Fibroblast of skin of abdomen (primary cell): ENCODE measurements around the gene RER1.

Experiments used
- DNase-seq: peaks from one replicate; pipeline ENCODE4 v3.0.0-alpha.2; 2013

The RER1 gene

DNA sequence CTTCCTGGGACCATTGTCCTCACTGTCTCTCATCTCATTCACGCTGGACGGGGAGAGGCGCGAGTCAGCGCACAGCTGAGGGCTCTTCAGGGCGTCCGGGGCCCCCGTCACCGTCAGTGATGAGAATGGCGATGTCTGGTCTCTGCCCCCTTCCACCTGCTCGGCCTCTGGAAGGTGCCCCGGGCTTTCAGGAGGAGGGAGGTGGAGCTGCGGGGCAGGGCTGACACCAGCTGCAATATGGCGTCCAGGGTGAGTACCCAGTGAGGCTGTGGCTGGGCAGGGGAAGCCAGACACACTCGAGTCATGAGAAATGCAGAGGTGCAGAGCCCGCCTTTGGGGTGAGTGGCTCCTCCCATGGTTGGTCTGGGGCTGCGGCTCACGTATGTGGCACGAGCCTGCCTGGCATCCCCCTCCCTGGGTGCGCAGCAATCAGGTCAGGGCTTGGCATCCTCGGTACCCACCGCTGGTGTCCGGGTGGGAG is 15.3 kb upstream of the RER1 start:
- no peak for DNase-seq

DNA sequence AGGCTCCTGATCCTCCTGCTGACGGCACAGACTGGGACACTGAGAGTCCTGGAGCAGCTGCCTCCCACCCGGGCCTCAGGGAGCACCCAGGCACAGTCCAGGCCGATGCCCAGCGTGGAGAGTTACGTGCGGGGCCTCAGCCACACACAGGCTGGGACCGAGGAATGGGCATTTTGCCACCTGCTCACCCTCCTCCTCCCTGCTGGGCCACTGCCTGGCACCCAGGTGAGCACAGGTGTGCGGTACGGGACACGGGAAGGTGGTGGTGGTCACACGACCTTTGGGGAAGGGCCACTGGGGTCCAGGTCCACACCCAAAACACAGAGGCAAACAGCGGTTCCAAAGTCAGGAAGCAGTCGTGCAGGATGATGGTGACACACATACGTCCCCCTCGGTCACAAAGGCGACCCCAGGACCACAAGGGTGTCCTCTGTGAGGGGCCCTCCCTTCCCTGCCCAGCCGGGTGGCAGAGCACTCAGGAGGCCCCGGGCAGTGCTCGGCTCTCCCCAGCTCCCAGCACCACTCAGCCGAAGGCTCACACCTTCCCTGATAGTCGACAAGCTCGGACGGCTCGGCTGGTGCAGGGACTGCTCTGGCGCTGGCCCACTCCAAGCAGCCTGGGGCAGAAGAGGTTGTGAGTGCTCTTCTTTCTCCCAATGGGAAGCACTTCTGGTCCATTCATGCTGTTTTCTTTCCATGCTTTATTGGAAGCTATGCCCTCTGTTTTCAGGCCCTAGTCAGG is 14.5 kb upstream of the RER1 start:
- no peak for DNase-seq

DNA sequence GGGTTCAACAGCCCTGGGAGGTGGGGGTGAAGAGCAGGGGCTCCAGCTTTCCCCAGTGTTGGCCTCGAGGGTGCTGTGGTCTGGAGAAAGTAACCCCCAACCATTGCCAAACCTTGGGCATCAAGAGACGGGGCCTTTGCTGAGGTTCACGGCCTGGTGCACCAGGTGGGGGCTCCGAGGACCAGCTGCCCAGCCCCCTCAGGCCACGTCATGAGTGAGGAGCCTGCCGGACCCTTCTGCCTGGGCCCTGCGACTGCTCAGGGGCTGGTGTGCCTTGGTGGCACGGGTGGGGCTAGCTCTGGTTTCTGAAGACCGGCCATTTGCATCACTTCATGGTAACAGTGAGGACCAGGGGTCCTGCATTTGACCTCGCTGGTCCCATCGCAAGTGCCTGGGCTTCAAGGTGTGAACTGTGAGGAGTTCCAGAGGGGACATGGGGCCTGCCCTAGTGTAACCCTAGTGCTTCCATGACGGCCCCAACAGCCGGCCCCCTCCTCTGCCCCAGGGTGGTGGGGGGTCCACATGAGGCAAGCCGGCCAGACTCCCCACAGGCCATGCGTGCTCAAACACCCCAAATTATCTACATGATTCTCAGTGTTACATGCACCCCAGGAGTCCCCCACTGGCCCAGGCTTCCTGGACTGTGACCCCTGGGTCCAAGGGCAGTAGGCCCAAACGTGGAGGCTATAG is 13.7 kb upstream of the RER1 start:
- DNase-seq = no peak

DNA sequence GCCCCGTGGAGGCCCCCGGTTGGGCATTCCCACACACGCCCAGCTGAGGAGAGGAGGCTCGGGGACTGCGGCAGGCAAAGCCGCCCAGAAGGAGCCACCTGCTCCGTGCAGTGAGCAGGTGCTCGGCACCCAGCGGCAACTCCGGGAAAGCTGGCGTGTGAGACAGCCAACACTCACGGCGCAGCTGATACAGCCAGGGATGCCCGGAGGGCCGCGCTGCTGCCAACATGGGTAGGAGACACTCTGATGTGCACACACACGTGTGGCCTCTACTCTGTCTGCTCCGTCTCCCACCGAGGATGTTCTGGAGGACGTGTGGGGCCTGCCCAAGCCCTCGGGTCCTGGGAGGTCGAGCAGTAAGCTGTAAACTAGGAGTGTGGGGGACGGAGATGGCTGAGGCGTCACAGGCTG is 13.2 kb upstream of the RER1 start:
- DNase-seq = no peak

DNA sequence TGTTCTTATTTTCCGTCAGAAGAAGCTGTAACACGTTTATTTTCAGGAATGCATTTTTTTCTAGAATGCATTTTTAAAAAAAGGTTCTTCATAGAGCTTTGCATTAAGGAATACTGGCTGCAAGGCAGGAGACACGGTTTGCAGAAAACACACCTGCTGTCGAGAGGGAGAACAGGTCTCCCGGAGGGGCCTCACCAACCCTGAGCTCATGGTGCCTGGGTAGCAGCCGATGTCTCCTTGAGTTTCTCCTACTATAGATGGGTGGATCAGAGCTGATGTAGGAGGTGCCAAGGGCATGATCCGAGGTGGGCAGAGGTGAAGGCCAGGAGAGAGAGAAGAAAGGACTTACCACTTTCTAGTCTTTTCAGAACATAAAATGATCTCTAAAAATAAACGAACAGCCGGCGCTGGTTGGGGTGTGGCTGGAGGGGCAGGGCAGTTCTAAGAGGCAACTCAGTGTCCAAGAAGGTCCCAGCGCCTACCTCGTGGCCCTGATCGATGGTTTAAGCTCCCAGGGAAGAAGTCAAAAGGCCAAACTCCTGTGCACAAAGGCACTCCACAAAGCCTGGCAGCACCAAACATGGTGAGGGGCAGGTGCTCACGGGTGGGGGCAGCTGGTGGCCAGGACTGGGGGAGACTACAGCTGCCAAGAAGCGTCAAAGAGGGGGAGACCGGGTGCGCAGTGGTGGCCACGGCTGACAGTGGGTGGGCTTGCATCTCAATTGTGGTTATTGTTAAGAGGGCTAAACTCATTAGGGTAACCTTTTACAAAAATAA is 12.5 kb upstream of the RER1 start:
- no peak for DNase-seq

DNA sequence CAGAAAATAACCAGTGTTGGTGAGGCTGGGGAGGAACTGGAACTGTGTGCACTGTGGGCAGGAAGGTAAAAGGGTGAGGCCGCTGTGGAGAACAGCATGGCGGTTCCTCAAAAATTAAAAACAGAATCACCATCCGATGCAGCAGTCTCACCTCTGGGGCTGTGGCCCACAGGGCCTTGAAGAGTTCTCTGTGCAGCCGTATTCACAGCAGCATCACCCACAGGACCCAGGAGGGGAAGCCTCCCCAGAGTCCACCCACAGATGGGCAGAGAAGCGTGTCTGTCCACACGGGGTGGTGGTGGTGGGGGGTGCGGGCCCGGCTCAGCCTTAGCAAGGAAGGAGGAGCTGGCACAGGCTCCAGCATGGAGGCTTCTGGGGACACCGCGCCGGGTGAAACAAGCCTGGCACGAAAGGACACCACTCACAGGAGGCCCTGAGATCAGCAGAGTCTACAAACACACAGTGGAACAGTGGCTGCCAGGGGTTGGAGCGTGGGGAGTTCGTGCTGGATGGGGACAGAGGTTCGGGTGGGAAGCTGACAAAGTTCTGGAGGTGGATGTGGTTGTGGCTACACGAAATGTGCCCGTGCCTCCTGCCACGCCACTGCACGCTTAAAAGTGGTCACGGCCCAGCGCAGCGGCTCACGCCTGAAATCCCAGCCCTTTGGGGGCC is 11.8 kb upstream of the RER1 start:
- DNase-seq = no peak

DNA sequence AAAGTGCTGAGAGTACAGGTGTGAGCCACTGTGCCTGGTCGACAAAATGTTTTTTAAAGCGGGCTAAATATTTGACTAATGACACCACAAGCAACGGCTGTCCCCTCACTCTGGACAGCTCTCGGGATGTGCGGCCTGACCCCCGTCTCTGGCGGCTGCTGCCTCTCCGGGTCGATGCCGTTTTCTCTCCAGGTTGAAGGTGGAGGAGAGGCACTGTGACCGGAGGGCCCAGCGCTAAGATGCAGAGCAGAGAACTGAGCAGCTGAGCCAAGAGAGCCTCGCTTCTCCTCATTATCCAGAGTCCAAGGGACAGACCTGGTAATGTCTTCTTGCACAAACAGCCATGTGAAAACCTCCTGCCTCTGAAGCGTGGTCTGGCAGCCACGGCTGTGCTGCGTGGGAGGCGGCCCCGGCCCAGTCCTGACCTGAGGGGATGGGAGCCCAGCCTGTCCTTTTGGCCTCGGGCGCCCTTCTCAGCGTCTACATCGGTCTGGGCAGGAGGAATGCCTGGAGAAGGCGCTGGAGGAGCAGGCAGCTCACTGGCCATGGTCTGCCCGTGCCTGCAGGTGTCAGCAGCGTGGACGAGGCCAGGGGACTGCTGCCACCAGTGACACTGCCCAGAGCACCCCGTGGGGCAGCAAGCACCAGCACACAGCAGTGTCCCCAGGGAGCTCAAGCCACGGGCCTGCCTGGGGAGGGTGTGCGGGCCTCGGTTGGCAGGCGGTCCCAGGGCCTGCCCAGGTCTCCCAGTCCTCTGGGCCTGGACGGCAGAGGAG is 10.6 kb upstream of the RER1 start:
- DNase-seq = no peak

DNA sequence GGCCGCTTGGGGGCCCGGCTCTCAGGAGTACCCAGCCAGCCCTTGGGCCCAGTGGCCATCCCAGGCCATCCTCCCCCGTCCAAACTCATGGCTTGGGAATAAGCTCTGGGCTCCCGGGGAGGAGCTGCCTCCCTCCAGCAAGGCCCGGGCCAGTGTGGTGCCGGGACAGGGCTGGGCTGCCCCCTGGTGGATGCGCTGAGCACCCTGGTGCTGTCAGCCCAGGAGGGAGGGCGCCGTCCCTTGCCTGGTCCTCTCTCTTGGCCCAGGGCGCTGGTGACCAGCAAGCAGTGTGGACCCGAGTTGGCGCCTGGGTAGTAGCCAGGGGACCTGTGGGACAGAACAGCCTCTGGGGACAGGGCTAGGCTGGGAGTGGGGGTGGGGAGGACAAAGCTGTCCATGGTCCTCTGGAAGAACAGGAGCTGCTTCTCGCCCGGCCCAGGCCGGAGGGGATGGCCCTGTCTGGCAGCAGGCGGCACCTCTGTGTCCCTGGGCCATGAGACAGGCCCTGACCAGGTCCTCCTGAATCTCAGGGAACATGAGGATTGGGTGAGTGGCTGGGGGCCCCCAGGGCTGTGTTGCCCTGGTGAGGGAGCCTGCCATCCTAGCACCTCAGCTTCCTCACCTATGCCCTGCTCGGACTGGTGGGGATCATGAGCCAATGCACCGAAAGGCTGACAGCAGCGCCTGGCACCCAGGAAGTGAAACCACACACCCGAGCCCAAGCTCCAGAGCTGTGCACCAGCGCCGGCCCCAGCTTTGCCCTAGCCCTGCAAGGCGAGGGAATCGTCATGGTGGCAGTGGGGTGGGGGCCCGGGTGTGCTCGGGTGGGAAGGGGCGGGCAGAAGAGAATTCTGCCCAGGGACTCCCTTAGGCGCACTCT is 9.7 kb upstream of the RER1 start:
- peak; percentile 74 for DNase-seq

DNA sequence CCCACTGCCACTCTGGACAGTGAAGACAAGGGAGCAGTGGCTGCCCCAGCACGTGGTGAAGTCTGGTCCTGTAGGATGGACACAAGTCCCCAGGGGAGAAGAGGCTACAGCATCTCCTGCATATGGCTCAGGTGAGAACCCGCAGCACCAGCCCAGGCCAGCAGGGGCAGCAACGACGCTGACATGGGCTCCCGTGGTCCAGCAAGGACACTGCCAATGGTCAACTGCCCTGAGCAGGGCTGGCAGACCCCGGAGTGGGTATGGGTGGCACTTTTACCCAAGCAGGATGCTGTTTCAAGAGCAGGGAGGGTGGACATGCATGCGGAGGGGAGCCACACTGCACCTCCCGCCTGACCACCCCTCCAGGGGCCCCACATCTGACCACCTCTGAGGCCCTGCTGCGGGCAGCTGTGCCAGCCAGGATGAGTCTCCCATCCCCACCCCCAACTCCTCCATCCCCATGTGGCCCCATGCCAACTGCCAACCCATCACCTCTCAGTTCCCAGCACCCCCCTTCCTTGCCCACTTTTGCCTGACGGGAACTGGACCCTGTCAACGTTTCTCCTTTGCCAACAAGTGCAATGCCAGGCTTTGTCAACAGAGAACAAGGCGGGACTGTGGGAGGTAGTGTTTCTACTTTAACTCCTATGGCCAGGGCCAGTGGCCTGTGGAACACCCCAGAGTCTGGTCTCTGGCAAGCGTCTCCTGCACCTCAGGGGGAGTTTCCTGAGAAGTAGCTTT is 8.8 kb upstream of the RER1 start:
- DNase-seq = no peak

DNA sequence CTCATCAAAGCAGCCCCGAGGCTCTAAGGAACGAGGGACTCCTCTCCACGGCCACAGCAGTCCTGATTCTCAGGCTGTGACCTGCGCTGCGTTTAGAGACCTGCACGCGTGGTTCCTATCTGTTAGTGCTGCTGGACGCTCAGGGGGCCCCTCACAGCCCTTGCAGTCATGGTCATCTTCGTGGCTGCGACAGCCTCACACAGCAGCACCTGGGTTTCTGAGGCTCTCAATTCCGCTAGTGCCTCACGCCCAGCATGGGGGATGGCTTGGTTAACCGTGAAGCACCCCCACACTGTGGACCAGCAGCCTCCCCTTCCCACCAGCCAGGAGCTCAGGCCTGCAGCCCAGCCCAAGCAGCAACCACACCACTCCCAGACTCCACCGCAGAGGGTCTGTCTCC is 8.1 kb upstream of the RER1 start:
- DNase-seq = no peak

DNA sequence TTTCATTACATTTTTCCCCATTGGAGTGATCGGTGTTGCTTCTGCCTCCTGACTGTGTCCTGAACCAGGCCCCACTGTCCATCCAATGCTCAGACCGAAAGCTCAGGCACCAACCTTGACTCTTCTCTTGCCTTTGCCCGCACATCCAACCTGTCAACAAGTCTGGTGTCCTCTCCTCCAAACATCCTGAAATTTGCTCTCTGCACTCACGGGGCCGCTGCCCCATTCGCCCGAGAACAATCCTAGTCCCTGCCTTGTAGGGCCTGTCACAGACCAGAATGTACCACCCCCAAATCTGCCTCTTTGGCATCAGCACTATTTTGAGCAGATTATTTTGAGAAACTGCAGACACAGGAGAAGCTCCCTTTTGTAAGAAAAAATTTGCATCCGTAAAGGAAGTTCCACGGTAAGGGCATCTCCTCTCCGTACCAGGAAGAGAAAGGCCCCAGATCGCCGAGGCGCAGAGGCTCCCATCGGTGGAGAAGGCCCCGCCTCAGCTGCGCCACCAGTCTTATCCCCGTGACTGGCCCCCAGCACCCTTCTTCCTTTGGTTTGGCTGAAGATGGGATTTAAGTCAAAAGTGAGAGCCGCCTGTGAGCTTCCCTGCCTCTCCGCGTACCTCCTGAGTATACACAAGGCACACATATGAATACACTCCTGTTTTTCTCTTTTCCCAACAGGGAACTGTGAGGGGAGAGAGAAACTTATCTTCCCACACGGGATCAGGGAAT is 7.3 kb upstream of the RER1 start:
- no peak for DNase-seq

DNA sequence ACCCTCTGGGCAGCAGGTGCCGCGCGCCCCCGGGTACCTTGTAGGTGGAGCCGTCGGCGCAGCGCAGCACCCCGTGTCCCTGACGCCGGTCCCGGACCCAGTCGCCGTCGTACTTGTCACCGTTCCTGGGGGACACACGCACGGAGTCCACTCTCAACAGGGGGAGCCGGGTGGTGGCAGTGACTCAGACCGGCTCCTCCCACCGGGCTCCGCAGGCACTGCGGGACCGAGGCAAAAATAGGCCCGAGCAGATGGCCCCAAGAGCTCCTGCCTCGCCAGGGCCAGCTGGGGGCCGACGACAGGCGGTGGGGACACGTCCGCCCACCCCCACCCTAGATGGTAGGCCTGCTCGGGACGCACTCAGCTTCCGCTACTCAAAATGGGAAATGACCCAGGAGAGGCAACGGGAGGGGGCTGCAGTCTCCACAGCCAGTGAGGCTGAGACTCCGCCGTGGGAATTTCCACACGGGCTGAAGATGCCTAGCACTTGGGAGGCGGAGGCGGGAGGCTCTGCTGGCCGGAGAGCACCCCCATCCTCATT is 6.6 kb upstream of the RER1 start:
- no peak for DNase-seq

DNA sequence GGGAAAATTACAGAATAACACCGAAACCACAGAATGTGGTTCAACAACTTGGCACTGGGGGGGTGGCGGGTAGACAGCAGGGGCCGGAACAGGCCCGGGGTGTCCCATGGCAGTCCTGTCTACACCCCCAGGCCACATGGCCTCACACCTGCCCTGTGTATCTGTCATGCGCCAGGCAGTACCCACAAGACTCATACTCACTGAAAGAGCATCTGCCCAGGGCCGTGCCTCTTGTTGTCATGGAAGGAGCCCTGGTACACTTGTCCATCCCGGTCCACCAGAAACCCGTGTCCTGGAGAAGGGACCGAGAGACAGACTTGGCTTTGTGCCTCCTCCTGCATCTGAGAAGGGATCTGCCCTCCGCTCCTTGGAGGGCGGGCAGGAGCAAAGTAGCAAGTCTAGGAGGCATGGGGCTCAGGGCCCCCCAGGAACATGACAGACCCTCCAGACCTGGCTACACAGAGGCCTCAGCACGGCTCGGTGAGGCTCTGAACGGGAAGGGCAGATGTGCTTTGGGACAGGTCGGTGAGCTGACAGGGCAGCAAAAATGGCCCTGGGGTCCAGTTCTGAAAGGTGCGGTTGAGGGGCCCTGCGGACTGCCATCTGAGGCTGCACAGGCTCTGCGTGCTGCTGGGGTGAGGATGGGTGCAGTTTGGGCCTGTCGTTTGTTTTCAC is 5.9 kb upstream of the RER1 start:
- DNase-seq = no peak

DNA sequence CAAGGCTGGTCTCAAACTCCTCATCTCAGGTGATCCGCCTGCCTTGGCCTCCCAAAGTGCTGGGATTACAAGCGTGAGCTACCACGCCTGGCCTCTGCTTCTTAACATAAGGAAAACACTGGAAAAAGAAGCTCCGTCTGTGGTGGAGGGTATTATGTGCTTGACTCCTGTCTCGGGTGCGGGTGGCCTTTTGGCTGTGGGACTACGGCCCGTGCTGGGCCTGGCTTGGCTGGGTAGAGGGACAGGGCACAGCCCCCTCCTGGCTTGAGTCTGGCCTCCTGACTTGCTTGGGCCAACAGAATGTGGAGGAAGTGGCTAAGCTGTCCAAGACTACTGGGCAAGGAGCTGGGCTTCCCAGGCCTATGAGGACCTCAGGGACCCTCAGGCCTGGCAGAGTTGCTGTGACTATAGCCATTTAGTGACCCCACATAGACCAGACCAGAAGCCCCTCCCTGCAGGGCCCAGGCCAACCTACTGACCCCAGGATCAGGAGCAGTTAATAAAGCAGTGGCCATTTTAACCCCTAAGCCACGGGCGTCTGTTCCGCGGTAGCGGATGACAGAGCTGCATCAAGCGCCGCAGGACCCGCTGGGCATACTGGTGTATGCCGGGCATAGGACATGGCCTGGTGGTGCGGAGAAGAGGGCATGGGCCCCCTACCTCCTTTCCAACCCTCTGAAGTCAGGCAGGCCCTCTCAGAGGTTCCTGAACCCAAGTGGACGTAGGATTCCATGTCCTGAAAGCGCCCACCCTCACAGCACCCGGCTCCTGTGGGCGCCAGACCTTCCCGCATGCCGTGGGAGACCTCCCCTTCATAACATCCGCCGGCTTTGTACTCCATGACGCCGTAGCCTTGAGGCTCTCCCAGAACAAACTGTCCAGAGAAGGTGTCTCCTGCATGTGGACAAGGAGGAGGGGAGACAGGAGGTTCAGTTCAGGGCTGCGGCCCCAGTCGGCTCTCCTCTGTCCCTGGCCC is 4.7 kb upstream of the RER1 start:
- DNase-seq = no peak

DNA sequence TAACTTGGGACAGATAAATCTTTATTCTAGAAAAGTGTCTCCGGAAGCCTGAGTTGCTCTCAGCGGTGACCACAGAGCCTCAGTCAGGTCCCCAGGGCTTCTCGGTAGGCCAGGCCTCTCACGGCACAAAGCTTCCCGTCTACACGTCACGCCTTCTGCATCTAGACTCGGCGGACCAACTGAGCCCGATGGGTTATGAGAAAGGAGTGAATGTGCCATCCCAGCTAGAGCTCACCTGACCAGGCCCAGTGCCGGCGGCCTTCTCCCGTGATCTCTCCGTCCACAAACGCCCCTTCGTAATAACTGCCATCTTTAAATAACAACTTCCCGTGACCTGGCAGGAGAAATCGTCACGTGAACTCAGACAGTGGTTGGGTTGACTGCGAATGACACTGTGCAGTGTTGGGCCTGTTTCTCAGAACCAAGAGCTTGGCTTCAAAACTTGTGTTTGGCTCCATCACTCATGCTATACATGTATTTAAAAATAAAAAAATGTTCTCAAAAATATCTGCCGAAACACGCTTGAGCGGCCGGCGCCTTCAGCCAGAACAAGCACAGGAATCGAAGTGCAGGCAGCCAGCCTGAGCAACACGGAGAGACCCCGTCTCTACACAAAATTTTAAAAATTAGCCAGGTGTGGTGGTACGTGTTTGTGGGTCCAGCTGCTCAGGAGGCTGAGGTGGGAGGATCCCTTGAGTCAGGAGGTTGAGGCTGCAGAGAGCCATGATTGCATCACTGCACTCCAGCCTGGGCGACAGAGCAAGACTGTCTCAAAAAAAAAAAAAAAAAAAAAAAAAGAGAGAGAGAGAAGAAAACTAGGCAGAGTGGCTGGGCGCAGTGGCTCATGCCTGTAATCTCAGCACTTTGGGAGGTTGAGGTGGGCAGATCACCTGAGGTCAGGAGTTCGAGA is 3.4 kb upstream of the RER1 start:
- no peak for DNase-seq

DNA sequence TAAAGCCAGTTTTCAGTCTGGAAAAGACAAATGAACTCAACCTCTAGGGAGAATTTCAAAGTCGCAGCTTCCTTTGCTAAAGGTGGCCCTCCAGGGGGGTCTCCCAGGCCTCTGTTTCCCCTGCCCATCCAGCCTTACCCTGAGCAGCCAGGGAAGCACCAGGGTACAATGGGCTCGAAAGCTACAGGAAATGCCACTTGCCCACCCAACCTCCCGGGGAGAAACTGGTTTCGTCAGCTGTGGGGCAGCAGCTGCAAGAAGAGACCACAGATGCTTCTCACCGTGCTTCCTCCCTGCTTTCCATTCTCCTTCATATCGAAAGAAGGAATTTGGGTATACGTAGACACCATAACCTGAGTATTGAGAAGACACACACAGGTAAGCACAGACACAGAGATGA is 2.0 kb upstream of the RER1 start:
- no peak for DNase-seq
